SIG-M5 treated with dmso at 0.1 percent for 504 hours (cell line): Measurements from ENCODE around the gene PHF1.
"Not testable (repeated sequence)": the region's sequence is repeated elsewhere in the genome, so short reads cannot be mapped to it uniquely, and the experiment has no call there.

Experiments
- DNase-seq: peaks from one replicate; lab custom pipeline; 2025; ENCODE audit not compliant: unreplicated experiment; lab: John Stamatoyannopoulos, UW

Gene PHF1

DNA sequence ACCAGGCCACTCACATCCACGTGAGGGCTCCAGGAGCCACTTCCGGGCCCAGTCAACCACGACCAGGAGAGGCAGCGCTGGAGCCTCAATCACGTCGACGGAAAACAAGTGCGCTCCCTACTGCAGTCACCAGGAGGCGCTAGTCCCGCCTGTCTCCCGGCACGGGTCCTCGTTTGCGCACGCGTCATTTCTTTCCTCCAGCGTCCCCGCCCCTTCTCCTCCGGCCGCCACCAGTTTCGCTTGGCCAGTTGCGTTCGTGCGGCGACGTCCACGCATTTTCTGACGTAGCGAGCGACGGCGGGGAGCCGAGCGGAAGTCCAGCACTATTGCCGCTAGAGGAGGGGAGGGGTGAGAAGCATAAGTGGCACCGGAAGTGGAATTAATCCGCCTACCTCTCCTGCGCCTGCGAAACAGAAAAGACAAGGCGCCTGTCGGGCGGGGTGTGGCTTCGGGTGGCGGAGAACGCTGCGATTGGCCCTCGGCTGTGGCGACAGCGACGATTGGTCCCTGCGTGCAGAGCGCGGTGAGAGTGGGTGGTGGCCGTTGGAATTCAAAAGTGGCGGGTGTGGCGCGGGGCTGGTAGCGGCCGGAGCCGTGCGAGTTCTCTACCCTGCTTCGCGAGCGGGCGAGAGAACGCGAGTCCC lies 19.4 kb upstream of the PHF1 start, which contains the start of gene KIFC1:
TSS of gene KIFC1 (plus strand) at position 546 of the 644 bp plus-strand sequence. CDS start 163 bp downstream, outside the sequence.
- peak; percentile 99 for DNase-seq

DNA sequence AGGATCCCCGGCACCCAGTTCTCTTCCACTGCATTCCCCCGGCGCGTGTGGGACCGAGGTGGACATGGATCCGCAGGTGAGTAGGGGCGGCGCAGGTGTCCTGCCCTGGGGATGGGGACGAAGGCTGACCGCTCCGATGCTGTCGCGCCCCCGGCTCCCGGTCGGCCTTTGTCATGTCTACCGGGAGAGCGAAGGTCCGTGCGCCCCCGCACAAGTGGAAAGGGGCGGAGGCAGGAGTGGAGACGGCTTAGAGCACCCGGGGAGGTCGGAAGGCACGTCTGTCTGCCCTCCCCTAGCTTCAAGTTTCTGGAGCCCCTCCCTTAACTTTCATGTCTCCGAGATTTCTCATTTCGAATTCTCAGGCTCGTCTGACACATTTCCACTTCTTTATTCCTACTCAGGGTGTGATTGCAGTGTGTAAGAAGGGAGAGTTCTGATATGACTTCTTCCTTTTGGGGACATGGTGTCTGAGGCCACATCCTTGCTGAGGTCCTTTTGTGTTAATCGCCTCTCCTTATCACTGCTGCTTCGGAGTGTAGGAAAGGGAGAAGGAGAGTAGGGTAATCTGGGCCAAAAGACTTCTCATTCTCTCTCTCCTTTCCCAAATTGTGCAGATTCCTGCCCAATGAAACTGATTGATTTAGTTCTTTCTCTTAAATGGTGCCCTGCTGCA lies 18.8 kb upstream of the PHF1 start:
- DNase-seq, result peak; percentile 27

DNA sequence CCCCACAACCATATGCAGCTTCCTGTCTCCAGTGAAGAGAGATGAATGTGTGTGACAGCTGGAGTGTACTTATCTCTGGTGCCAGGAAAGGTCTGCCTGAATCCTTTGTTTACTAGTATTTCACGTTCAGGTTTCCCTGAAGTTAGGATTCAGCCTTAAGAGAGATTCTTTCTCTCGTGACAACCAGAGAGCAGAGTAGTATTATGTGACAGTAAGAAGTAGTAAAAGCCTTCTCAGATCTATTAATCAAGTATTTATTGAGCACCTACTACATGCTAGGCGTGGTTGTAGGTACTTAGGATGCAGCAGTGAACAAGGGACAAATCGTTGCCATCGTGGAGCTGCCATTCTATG lies 18.2 kb upstream of the PHF1 start:
- DNase-seq, result no peak

DNA sequence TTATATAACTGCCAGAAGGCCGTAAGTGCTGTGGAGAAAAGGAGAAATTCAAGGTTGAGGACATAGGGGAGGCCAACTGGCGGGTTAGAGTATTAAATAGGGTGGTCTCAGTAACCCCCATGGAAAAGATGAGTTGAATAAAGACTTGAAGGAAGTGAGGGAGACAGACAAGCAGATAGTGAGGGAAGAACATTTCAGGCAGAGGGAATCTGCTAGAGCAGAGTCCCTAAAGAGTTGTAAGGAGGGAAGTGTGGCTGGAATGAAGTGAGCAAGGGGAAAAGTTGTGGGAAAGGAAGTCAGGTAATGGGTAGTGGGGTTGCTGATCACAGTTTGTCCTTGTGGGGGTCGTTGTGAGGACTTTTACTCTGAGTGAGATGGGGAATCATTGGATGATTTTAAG lies 17.8 kb upstream of the PHF1 start:
- DNase-seq, result no peak

DNA sequence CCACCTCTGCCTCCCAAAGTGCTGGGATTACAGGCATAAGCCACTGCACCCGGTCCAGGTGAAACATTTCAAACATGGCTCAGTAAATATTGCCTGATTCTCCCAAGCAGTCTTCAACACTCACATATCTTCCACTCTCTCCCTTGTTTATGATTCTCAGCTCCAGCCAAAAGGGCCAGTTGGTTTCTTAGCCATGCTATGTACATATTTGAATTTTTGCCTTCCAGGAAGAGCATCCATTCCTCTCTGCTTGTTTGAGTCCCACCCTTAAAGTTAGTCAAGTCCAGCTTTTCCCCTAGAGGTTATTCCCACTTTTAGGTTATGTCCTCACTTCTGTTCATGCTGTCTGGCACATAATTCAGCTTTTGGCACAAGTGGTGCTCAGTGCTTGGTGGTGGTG lies 13.3 kb upstream of the PHF1 start:
- no peak for DNase-seq

DNA sequence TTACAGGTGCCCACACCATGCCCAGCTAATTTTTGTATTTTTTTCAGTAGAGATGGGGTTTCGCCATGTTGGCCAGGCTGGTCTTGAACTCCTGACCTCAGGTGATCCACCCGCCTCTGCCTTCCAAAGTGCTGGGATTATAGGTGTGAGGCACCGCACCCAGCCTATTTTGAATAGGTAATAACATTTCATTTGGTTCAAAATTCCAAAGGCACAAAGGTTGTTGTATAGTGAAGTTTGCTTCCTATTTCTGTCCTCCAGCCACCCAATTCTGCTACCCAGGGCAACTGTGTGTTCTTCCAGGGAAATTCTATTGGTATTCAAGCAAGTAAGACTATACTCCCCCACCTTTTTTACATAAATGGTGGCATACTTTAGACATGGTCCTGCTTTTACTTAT lies 12.2 kb upstream of the PHF1 start:
- not testable (repeated sequence) for DNase-seq

DNA sequence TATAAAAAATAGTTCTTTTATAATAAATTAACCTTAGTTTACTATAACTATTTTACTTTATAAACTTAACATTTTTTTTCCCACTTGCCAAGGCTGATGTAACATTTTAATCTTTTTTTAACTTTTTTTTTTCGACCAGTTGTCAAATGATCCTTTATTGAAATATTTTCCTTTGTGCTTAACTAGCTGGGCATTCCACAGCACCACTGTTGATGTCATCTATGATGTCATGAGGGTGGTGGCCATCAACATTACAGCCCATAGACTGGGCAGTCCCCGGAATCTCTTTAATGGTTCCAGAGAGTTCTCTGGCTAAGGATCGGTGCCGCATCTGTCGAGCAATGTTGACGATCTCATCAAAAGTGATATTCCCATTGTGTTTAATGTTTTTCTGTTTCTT lies 10.9 kb upstream of the PHF1 start:
- DNase-seq, result not testable (repeated sequence)

DNA sequence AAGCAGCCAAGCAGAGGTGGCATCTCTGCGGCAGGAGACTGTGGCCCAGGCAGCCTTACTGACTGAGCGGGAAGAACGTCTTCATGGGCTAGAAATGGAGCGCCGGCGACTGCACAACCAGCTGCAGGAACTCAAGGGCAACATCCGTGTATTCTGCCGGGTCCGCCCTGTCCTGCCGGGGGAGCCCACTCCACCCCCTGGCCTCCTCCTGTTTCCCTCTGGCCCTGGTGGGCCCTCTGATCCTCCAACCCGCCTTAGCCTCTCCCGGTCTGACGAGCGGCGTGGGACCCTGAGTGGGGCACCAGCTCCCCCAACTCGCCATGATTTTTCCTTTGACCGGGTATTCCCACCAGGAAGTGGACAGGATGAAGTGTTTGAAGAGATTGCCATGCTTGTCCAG lies 5.9 kb upstream of the PHF1 start:
- DNase-seq, result no peak

DNA sequence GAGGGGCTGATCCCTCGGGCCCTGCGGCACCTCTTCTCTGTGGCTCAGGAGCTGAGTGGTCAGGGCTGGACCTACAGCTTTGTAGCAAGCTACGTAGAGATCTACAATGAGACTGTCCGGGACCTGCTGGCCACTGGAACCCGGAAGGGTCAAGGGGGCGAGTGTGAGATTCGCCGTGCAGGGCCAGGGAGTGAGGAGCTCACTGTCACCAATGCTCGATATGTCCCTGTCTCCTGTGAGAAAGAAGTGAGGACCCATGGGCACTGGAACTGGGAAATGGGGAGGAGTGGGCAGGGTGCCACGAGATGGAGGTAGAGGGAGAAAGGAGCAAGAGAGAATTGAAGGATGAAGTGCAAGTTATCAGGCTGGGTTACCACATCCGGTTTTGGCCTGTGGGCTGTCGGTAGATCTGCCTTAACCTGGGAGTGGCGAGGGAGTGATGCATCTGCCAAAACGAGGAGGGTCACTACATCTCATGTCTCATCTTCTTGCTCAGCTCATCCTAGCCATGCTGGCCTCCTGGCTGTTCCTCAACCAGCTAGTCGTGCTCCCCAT lies 5.4 kb upstream of the PHF1 start:
- no peak for DNase-seq

DNA sequence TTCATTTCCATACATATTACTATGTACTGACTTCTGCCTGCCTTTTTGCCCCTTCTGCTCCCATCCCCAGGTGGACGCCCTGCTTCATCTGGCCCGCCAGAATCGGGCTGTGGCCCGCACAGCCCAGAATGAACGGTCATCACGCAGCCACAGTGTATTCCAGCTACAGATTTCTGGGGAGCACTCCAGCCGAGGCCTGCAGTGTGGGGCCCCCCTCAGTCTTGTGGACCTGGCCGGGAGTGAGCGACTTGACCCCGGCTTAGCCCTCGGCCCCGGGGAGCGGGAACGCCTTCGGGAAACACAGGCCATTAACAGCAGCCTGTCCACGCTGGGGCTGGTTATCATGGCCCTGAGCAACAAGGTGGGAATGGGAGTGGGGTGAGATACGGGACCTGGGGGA lies 4.7 kb upstream of the PHF1 start:
- DNase-seq, result no peak

DNA sequence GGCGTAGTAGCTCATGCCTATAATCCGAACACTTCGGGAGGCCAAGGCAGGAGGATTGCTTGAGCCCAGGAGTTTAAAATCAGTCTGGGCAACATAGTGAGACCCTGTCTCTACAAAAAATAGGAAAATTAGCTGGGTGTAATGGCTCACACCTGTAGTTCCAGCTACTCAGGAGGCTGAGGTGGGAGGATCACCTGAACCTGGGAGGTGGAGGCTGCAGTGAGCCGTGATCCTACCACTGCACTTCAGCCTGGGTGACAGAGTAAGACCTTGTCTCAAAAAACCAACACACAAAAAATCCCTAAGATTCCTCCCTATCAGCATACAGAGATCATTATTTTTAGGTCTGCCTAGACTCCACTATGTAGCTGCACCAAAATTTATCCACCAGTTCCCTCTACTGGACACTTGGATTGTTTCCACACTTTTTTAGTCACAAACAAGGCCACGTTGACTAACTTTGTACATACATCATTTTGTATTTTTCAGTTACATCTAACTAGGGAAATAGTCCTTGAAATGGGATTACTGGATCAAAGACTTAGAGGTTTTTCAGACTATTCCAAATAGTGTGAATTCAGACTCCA lies 3.6 kb upstream of the PHF1 start:
- DNase-seq, result peak; percentile 27

DNA sequence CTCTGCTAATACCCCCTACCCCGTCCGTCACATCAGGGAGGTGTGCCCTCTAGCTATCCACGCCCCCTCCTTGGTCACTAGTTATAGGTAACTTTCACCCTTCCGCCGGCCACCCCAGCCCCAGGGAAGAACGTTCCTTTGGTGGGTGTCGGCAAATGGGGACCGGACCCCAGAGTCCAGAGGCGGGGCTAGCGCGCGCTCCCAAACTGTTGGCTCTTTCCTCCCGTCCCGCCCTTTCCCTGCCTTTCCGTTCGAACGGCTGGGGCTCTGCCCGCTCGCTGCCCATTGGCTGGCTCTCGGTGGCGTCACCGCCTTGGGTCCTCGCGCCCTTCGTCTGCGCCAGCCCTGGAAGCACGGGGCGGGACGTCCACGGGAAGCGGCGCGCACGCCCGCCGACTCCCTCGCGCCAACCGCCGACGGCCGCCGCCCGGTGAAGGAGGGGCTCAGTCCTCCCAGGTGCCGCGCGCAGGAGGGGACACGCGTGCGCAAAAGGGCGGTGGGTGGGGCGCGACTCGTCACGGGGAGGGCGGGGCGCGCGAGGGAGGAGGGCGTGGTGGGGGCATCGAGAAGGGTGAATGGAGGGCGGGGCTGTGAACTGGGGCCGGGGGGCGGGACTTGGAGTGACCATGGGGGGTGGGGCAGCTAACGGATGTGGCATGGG lies 634 bp upstream of the PHF1 start:
- peak; percentile 90 for DNase-seq

DNA sequence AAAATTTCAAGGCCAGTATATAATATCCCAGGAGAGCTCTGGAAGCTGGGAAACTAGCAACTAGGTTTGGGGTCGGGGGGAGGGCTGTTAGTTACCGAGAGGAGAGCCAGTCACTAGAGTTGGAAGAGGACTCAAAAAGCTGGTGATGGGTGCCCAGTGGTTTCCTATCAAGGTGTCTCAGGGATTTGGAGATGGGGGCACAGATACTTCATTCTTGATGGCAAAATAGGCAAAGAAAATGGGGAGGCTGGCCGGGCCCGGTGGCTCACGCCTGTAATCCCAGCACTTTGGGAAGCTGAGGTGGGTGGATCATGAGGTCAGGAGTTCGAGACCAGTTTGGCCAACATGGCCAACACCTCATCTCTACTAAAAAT lies 805 bp downstream of the PHF1 start:
- DNase-seq, result no peak

DNA sequence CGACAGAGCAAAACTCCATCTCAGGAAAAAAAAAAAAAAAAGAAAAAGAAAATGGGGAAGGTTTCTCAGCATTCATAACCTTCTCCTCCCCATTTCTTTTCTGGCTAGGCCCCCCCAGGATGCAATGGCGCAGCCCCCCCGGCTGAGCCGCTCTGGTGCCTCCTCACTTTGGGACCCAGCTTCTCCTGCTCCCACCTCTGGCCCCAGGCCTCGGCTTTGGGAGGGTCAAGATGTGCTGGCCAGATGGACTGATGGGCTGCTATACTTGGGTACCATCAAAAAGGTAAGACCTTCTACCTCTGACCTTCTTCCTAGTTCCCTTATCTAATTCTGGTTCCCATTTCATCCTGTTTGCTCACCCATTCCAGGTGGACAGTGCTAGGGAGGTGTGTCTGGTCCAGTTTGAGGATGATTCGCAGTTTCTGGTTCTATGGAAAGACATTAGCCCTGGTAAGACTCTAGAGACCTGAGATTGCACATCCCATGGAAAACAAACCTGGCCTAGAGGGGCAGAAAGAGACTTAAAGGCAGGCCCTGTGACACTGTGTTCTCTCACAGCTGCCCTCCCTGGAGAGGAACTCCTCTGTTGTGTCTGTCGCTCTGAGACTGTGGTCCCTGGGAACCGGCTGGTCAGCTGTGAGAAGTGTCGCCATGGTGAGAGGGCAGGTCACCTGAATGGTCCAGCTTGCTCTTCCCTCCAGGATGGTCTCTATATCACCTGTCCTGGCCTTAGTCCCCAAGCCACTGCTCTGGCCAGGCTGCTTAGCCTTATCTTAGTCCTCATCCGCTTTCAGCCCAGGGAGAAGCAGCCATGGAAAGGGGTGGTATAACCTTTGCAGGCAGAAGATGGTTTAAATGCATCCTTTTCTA lies 1.6 kb downstream of the PHF1 start:
- no peak for DNase-seq

DNA sequence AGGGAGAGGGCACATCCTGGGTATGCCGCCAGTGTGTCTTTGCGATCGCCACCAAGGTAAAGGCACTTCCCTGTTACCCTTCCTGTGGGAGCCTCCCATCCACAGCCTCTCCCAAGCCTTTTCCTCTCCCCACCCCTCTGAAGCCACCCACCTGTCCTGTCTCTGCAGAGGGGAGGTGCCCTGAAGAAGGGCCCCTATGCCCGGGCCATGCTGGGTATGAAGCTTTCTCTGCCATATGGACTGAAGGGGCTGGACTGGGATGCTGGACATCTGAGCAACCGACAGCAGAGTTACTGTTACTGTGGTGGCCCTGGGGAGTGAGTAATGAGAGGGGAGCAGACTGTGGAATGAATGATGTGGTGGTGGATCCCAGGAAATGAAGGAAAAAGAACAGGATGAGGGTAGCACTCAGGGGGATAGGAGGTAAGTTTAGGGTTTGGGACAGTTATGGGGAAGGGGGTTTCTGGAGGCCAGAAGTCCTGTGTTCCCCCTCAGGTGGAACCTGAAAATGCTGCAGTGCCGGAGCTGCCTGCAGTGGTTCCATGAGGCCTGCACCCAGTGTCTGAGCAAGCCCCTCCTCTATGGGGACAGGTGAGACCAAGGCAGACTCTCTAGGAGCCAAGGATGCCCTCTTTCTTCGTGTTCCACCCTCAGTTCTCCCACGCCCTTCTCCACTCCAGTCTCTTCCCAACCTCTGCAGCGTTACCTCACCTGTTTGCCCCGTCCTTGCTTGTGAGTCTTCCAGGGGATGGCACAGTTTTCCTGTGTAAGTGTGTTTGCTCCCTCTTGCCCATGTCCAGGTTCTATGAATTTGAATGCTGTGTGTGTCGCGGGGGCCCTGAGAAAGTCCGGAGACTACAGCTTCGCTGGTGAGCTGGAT lies 2.7 kb downstream of the PHF1 start:
- no peak for DNase-seq

DNA sequence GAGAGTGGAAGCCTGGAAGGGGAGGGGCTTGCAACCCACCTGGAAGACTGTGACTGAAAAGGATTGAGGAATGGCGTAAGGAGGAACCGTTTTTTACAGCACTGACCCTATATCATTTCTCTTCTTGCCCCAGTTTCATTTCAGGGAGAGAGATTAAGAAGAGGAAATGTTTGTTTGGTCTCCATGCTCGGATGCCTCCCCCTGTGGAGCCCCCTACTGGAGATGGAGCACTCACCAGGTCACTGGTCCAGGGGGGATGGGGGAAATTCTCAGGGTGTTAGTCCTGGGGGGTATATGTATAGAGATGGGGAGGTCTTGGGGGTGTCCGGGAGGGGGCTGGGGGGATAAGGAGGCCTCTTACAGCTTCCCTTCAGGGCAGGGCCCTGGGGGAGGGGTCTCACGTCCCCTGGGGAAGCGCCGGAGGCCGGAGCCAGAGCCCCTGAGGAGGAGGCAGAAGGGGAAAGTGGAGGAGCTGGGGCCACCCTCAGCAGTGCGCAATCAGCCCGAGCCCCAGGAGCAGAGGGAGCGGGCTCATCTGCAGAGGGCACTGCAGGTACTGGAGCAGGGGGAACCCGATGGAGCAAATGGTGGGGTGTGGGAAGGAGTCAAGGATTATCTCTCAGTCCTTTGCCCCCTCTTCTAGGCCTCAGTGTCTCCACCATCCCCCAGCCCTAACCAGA lies 3.9 kb downstream of the PHF1 start:
- no peak for DNase-seq

DNA sequence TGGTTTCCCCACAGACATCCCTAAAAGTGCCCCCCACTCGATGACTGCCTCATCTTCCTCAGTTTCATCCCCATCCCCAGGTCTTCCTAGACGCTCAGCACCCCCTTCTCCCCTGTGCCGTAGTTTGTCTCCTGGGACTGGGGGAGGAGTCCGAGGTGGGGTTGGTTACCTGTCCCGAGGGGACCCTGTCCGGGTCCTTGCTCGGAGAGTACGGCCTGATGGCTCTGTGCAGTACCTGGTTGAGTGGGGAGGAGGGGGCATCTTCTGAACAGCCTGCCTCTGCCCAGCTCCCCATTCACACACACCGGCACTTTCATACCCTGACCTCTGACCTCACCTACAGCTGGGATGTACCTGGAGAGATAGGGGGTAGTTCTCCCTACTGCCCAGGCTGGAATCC lies 5.0 kb downstream of the PHF1 start:
- no peak for DNase-seq

DNA sequence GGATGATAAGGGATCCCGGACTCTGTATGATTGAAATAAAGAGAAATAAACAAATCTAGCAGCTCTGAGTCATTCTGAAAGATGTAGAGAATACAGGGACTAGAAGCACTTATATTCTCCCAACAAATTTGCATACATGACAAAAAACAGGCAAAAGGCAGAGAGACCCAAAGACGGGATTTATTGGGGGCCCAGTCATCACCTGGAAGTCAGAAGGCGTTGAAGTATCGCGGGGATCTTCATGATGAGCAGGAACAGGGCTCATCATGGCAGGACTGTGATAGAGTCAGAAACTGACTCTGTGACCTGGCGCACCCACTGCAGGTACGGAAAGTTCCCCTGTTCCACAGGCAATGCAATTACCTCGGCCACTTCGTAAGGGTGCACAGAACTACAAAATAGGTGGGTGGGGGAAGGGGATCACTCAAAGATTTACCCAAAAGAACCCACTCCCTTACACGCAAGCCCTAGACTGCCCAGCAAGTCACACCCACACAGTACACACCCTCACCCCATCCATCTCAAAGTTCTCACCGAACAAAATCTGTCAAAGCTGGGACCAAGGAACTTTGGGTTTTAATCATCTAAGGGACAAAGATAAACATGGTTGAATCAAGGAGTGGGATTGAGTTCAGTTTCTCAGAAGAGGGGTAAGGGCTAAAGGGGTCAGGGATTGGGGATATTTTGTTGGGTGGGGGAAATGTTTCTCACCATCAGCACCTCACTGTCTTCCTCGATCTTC lies 5.7 kb downstream of the PHF1 start:
- DNase-seq, result no peak
